DND-41 (cell line): Measurements from ENCODE around the gene MOBP.

ENCODE experiments used
- ATAC-seq: fragments of 200-7000 bp; cut with Tn5 transposase; 3 replicates; pipeline ENCODE4 v1.9.1; 2021; ENCODE audit warnings: low read depth; ENCODE audit not compliant: insufficient read depth
- DNase-seq: peaks from one replicate; pipeline ENCODE4 v3.0.0-alpha.2; 2020
- H2AFZ ChIP-seq: 2 replicates; pipeline ENCODE4 v1.6.0; 2012; ENCODE audit warnings: low read depth, low read length
- H3K27ac ChIP-seq: 2 replicates; pipeline ENCODE4 v1.5.1; 2012; ENCODE audit warnings: low read length, inconsistent platforms
- H3K27me3 ChIP-seq: fragments of 200-600 bp; sonication (generic); 2 replicates; pipeline ENCODE4 v1.6.0; 2012; ENCODE audit warnings: low read length, mild to moderate bottlenecking, inconsistent platforms; ENCODE audit not compliant: insufficient read depth, poor library complexity
- H3K36me3 ChIP-seq: 2 replicates; pipeline ENCODE4 v1.5.1; 2012; ENCODE audit warnings: low read length, inconsistent platforms; ENCODE audit not compliant: insufficient read depth
- H3K4me1 ChIP-seq: 2 replicates; pipeline ENCODE4 v1.5.1; 2012; ENCODE audit warnings: mild to moderate bottlenecking, low read length; ENCODE audit not compliant: insufficient read depth
- H3K4me2 ChIP-seq: 2 replicates; pipeline ENCODE4 v1.6.0; 2012; ENCODE audit warnings: mild to moderate bottlenecking, moderate library complexity, low read length, inconsistent platforms; ENCODE audit not compliant: insufficient read depth
- H3K4me3 ChIP-seq, 2 experiments: fragments of 200-600 bp in 1 of 2; shearing (Covaris generic) in 1 of 2; 2 replicates each; pipeline ENCODE4 v1.5.1; 2012 to 2016; ENCODE audit warnings: inconsistent platforms in 2 of 2, low read length in 2 of 2, mild to moderate bottlenecking in 2 of 2, low read depth in 1 of 2, moderate library complexity in 1 of 2
- H3K79me2 ChIP-seq: 2 replicates; pipeline ENCODE4 v1.6.0; 2012; ENCODE audit warnings: low read length, inconsistent platforms; ENCODE audit not compliant: insufficient read depth
- H3K9ac ChIP-seq: 2 replicates; pipeline ENCODE4 v1.6.0; 2012; ENCODE audit warnings: low read depth, mild to moderate bottlenecking, inconsistent platforms, low read length, moderate library complexity
- H3K9me3 ChIP-seq: 2 replicates; pipeline ENCODE4 v1.5.1; 2012; ENCODE audit warnings: low read length, moderate library complexity, mild to moderate bottlenecking, inconsistent platforms; ENCODE audit not compliant: insufficient read depth, severe bottlenecking
- H4K20me1 ChIP-seq: 2 replicates; pipeline ENCODE4 v1.6.0; 2012; ENCODE audit warnings: low read length; ENCODE audit not compliant: insufficient read depth
- CTCF ChIP-seq: IDR thresholded peaks from 2 replicates; pipeline ENCODE4 v1.5.1; 2012; ENCODE audit warnings: borderline replicate concordance, low read length, moderate library complexity, mild to moderate bottlenecking; ENCODE audit not compliant: poor library complexity, severe bottlenecking; ENCODE audit errors: extremely low read depth
- EZH2 ChIP-seq: IDR thresholded peaks from 3 replicates; pipeline ENCODE4 v1.6.1; 2012; ENCODE audit warnings: borderline replicate concordance, low read depth, mild to moderate bottlenecking, moderate library complexity, low read length, inconsistent platforms; ENCODE audit not compliant: severe bottlenecking

Gene MOBP

GRCh38 chr3:39423436-39423970 lies 44.0 kb upstream of the MOBP start:
- Histone ChIP-seq H3K36me3 (no peaks in the 10 kb centered on the region), H3K27me3 (no peaks in the 10 kb centered on the region), H3K79me2 (no peaks in the 10 kb centered on the region), H3K9me3 (no peaks in the 10 kb centered on the region), H4K20me1 (no peaks in the 10 kb centered on the region), H2AFZ (no peak overlapping the region), H3K4me1 (no peaks in the 10 kb centered on the region), H3K27ac (no peak overlapping the region), H3K4me2 (no peak overlapping the region), H3K4me3 (no peak overlapping the region), H3K9ac (no peak overlapping the region)
- ATAC-seq (no peak), DNase-seq (no peak)
- TF ChIP-seq CTCF (no peak), EZH2 (no peak)

- Histone ChIP-seq H4K20me1 (no peaks in the 10 kb centered on the region), H3K4me3 (no peak overlapping the region), H3K4me1 (no peaks in the 10 kb centered on the region), H3K79me2 (no peaks in the 10 kb centered on the region), H3K4me2 (no peak overlapping the region), H3K9me3 (no peaks in the 10 kb centered on the region), H2AFZ (no peak overlapping the region), H3K9ac (no peak overlapping the region), H3K27me3 (no peaks in the 10 kb centered on the region), H3K27ac (no peak overlapping the region), H3K36me3 (no peaks in the 10 kb centered on the region)
- ATAC-seq (no peak), DNase-seq (no peak)
- TF ChIP-seq CTCF = no peak
- no peak for TF ChIP-seq EZH2
These were observed 41.2 kb upstream of the MOBP start for GRCh38 chr3:39426312-39426711.

- Histone ChIP-seq H2AFZ (no peak overlapping the region), H3K4me1 (no peaks in the 10 kb centered on the region), H3K9me3 (no peaks in the 10 kb centered on the region), H3K9ac (no peak overlapping the region), H4K20me1 (no peaks in the 10 kb centered on the region), H3K79me2 (no peaks in the 10 kb centered on the region), H3K27ac (no peak overlapping the region), H3K27me3 (no peaks in the 10 kb centered on the region), H3K4me2 (no peak overlapping the region), H3K36me3 (no peaks in the 10 kb centered on the region), H3K4me3 (no peak overlapping the region)
- TF ChIP-seq EZH2 (no peak), CTCF (no peak)
- no peak for ATAC-seq
- no peak for DNase-seq
These were observed 40.0 kb upstream of the MOBP start for GRCh38 chr3:39427506-39427905.

DNA sequence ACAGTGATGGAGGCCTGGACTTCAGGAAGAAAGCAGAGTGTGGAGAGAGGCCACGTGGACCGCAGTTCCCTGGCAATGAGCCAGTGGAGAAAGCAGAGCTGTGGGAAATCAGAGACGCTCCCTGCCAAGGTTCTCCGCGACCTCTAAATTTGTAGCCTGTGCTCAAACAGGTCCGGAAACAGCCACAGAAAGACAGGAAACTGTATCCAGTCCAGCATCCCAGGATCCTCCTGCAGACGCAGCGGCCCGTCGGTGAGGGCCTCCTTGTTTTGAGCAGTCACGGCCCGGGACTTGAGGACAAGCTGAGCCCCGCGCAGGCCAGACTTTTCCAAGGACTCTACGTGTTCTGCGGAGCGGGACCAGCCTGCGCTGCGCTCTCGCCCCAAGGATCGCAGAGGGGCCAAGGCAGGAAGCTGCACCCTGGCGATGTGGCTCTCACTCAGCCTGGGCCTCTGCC lies 38.7 kb upstream of the MOBP start:
- Histone ChIP-seq H3K4me3 (no peak overlapping the region), H3K27ac (no peak overlapping the region), H3K4me1 (no peaks in the 10 kb centered on the region), H3K79me2 (no peaks in the 10 kb centered on the region), H3K27me3 (no peaks in the 10 kb centered on the region), H3K4me2 (no peak overlapping the region), H4K20me1 (no peaks in the 10 kb centered on the region), H3K36me3 (no peaks in the 10 kb centered on the region), H2AFZ (no peak overlapping the region), H3K9ac (no peak overlapping the region), H3K9me3 (no peaks in the 10 kb centered on the region)
- ATAC-seq = no peak
- no peak for TF ChIP-seq CTCF
- TF ChIP-seq EZH2 = no peak
- DNase-seq = no peak
